HG02571 (cell line): Measurements from ENCODE around the gene GSE1.
A peak's percentile ranks its signal among the peaks of the same experiment; 100 is the strongest.

Experiments used
- ATAC-seq: cut with Tn5 transposase; IDR thresholded peaks from one replicate; pipeline ENCODE4 v1.9.1; 2021; ENCODE audit warnings: mild to moderate bottlenecking, moderate library complexity; ENCODE audit not compliant: unreplicated experiment

Gene GSE1

DNA sequence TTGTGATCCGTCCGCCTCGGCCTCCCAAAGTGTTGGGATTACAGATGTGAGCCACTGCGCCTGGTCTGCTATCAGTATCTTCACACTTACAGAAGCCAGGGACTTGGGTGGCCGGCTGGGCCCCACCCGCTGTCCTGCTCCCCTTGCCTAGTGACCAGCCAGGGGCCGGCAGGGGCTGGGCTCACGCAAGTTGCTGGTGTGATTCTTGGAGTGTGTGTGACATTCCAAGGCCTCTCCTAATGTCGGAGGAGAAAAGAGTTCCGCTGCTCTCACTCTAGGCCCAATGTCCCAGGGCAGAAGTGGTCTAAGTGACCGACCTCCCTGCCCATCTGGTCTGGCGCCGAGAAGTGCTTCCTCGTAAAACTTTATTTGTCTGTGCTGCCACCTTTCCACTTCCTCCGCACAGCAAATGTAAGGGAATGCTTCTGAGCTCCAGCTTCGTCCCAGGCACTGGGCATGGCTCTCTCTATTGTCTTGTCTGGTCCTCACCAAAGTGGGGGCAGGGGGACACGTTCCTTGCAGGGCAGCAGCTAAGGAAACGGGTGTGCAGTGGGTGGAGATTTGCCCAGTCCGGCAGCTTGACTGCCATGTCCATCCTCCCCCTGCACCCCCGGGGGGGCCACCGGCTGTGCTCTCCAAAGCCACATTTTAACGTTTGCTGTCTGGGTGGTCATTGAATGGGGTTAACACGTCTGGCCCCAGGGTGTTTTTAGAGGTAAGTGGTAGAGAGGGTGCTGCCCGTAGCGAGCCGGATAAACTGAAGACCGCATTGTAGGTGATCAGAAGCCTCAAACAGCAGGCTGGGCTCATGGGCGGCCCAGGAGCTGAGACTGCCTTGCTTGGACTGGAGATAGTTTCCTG lies 7.8 kb upstream of the GSE1 start:
- no peak for ATAC-seq

DNA sequence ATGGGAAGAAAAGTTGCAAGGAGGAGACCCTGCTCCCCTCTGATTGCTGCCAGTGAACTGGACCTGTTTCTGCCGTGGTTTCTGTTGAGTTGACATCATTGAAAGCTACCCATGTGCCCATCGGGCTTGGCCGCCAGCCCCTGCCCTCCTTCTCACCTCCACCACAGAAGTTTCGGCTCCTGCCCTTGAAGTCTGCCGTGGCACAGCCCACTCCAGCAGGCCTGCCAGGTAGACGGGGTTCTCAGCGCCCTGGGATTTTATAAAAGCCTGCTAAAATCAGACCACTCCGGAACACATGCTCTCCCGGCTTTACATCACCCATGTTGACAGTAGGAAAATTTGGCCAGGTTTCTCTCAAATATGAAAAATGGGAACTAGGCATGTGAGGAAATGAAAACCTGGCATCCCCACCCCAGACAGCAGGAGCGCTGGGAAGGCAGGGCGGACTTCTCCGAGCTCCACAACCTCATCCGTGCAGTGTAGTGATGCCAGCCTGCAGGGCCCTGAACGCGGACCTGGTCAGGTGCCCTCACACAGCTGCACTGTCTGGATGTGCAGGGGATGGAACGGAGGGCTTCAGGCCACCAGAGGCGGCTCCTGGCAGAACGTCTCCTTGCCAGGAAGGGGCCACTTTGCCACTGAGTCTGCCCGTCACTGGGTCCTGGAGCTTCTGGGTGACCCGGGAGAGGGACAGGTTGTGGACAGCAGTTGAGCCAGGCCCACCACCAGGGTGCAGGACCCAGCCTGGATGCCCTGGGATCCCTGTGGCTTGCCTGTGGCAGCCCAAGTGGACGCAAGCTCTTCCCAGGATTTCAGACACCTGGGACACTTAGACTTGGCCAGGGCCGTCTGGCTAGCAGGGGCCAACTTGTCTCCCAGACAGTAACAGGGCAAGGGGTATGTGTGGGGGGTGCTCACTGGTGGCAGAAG lies 6.9 kb upstream of the GSE1 start:
- ATAC-seq, result no peak

- no peak for ATAC-seq
These were observed 6.2 kb upstream of the GSE1 start for GRCh38 chr16:85606904-85607303.

DNA sequence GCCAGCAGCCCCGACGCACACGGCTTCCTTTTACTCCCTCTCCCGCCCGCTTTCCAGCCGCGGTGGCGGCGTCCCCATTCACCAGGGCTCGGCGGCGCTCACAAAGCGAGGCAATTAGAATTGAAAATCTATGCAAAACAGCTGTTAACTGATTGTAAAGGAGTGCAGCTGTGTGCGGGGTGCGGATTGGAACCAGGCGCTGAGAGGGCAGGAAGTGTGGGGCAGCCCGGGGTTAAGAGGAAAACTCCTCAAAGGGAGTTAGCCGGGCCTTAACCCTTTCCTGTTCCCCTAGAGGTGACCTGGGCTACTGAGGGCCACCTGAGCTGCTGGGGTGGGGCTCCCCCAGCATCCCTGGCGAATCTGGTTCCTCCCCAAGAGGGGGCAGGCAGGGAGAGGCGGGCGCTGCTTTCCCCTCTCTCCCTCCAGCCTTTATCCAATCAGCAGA lies 5.8 kb upstream of the GSE1 start:
- ATAC-seq, result no peak

- ATAC-seq, result no peak
These were observed 5.2 kb upstream of the GSE1 start for GRCh38 chr16:85607796-85608514.

GRCh38 chr16:85608515-85608885 lies 4.6 kb upstream of the GSE1 start:
- no peak for ATAC-seq

DNA sequence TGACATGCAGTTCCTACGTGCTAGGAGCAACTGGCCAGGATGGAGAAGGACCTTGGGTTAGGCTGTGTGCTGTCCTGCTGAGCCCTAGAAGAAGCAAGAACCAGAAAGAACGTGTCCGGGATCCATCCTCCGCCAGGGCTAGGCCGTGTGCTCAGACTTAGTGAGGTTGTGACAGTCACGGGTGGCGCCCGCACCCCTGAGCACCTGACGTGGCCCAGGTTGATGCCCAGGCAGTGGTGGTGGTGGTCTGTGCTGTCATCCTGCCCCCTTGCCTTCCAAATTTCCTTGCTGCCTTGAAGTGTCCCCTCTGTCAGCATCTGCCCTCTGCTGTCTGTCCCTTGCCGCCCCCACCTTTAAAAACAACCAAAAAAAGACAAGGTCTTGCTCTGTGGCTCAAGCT lies 4.2 kb upstream of the GSE1 start:
- ATAC-seq, result no peak

- ATAC-seq, result no peak
These were observed 3.6 kb upstream of the GSE1 start for GRCh38 chr16:85609539-85609938.

- ATAC-seq, result no peak
These were observed 3.1 kb upstream of the GSE1 start for GRCh38 chr16:85610059-85610445.

DNA sequence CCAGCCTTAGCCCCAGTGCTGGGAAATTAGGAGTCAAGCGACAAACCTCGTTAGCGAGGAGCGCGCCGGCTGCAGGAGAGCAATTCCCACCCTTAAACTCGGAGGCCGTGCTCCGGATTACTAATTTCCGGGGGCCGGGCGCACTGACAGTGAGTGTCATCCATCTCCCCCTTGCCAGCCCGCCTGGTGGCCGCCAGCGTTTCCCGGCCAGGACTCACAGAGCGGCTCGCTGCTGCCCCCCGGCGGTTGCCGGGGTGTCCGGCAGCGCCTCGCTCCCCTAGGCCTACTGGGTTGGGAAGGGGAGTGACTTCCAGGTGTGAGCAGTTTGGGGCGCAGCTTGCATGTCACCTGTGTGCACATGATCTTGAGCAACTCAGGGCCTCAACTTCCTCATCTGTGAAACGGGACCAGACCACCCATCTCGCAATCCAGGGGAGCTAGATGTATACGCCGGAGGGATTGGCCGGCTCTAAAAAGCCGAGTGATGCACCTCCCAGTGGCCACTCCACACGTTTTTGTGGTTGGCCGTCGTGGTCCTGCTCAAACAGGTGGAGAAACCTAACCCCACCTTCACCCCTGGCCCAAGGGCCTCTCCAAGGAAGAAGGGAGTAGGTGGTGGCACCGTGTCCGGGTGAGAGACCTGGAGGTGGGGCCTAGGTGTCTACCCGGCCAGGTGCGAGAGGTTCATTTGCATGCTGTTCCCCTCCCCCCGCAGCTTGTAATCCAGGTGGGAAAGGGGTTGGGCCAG lies 2.5 kb upstream of the GSE1 start:
- no peak for ATAC-seq

DNA sequence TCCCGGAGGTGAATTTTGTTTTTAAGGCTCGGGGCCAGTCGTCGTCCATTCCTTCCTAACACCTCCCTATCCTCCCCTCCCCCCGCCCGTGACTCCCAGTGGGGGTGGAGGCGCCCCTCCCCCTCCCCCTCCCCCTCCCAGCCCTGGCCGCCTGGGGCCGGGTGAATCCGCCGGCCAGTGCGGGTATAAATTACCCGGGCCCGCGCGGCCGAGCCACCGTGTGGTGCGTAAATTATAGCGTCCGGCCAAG lies 2.0 kb upstream of the GSE1 start:
- no peak for ATAC-seq

DNA sequence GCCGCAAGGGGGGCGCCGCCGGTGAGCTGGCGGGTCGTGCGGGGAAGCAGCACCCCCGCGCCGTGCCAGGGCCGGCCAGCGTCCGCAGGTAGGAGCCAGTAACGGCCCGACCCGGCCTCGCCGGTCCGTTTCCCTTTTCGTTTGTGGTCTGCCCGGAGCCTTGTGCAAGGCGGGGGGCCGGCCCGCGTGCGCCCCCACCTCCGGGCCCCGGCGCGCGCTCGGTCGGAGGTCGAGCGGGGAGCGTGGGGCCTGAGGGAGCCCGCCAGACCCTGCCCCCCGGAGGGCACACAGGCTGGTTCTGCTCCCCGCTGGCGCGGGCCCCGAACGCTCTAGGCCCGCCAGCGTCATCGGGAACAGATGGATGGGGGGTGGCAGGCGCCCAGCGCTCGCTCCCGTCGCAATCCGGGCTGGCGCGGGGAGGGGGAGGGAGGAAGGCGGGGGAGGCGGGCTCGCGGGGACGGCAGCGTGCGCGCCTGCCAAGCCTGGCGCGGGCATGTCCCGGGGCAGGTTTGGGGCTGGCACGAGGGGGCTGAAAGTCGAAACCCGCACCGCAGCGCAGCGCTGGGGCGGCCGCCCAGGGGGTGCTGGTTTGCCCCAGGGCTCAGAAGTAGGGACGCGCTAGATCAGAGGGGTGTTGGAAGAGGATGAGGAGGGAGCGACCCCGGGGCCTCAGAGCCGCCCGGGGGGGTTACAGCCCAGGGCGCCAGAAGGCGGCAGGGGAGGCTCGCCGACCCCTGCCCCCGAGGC lies 1.5 kb upstream of the GSE1 start:
- ATAC-seq, result no peak

DNA sequence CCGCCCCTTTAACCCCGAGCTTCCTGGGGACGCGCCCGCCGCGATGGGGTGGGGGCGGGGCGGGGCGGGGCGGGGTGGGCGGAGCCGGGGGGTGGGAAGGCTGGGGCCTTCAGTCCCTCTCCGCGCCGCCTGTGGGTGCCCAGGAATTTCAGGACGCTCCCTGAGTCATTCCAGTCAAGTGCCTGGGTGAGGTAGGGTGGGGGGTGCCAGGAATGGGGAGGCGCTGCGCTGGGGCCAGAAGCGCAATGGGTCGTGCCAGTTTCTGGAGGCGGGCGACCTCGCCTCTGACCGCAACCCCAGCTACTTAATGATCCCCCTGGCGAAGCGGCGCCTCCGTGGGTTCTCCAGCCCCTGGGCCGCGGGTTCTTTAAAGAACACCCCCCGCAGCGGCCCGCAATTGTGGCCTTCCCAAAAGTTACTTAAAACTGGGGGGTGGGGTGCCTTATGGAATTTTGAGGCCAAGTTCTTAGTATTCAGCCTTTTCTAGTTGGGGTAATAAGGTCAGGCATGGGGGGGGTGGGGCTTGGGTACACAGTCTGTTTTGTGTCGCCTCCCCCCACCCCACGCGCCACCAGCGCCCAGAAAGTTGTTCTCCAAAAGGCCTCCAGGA lies 826 bp upstream of the GSE1 start:
- no peak for ATAC-seq

GRCh38 chr16:85613604-85614337 lies 649 bp downstream of the GSE1 start:
- no peak for ATAC-seq

DNA sequence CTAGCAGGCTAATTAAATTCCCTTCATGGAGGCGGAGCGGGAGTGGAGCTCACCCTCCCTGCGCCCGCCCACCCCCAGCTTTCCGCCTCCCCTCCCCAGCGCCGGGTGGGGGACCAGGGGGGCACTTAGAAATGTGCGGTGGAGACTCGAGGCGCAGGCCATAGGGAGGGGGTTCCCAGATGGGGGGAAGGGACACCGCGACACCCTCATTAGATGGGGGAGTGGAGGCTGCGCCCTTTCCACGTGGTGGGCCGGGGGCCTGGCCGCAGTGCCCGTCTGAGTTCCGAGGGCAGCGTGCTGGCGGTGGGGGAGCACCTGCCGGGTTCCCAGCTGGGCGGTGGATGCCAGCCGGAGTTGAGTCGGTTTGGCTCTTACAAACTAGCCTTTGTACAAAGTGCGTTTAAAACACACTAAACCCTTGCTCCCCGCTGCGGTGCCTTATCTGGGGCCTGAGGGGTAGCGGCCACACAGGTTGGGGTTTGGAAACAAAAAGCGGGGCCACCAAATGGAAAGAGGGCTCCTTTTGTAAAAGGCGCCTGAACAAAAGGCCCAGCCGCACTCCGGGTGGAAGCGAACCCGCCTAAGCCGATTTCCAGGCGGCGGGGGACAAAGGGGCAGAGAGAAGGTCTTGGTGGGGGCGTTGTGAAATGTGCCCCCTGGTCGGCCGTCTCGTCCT lies 1.4 kb downstream of the GSE1 start:
- no peak for ATAC-seq

GRCh38 chr16:85615014-85615851 lies 2.1 kb downstream of the GSE1 start:
- ATAC-seq, result no peak

DNA sequence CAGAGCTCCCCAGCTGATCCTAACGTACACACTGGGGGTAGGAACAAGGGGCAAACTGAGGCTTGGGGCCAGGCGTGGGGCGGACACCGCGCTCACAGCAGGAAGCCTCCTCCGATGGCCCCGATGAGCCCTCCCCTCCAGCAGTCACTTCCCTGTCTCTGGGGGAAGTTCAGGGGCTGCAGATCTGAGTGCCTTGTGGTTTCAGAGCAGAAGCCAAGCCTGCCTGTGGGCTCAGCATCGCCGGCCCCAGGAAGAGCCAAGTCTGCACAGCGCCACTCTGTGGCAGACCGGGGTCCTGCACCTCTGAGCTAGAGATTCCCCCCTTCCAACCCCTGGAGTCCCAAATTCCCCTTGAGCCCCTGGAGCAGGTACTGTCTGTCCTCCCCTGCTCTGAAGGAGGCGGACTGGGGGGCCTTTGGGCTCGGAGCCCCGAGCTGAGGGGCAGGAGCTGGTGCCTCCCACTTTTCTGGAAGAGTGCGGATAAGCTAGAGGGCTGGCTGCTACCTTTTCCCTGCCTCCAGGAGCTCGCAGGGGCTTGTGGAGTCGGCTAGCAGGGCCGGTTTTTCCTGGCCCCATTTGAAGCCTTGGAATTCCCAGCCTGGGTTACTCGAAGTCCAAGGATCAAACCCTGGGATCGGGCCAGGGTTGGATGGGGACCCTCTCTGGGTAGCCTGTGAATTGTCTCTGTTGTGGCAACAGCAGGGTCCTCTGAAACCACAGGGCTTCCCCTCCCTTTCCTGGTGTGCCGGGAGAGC lies 2.9 kb downstream of the GSE1 start:
- ATAC-seq, result peak; percentile 30
